ENCODE data around the gene PRR20A.
"Not testable (repeated sequence)": the region's sequence is repeated elsewhere in the genome, so short reads cannot be mapped to it uniquely, and the experiment has no call there.

PRR20A gene

DNA sequence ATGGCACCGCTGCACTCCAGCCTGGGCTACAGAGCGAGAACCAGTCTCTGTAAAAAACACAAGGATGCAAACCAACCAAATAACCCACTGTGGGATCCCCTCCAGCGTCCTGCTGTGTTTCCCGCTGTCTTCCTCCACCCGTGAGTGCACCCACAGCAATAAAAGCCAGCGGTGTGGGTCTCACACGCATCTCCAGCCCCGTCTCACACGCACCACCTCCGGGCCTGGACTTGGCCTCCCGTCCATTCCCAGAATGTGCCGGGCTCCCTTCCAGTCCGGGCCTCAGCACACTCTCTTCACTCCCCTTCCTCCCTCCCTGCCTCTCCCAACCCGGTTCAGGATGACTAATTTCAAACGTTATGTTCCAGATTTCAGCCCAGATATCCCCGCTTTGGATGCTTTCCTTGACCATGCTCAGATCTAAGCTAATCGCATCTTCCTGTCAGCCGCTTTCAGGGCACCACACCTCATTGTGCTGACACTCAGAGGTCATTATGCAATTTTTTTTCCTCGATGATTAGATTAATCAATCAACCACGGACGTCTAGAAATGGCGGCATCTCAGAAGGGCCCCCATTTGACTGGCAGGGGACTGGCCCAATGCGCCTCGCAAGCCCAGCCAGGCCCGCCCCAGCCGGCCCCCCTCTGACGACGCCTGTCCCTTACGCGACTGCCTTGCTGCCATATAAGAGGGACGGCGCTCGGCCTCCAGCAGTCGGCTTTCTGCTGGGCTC, at the start of gene PRR20A:
Gene PRR20A, plus strand, starts transcription at position 684 of the 734 bp plus-strand sequence. CDS start 387 bp downstream, outside the sequence.
- DNase-seq, H3K27me3 Mint-ChIP-seq, H3K4me3 Mint-ChIP-seq, H3K36me3 Mint-ChIP-seq, H3K4me1 Mint-ChIP-seq, CTCF ChIA-PET, H3K9me3 Mint-ChIP-seq, H3K27ac Mint-ChIP-seq: not testable (repeated sequence)

GRCh38 chr13:57114945-57115344, 25.8 kb upstream of the PRR20A start:
- CTCF ChIA-PET, result no interaction called here
- H3K4me3 Mint-ChIP-seq, result no peak overlapping the region
- H3K4me1 Mint-ChIP-seq, result no peaks in the 10 kb centered on the region
- H3K36me3 Mint-ChIP-seq, result no peaks in the 10 kb centered on the region
- H3K9me3 Mint-ChIP-seq, result peaks cover 20% of the 10 kb centered on the region
- DNase-seq, result no peak
- H3K27ac Mint-ChIP-seq, result no peak overlapping the region
- no peaks in the 10 kb centered on the region for H3K27me3 Mint-ChIP-seq

DNA sequence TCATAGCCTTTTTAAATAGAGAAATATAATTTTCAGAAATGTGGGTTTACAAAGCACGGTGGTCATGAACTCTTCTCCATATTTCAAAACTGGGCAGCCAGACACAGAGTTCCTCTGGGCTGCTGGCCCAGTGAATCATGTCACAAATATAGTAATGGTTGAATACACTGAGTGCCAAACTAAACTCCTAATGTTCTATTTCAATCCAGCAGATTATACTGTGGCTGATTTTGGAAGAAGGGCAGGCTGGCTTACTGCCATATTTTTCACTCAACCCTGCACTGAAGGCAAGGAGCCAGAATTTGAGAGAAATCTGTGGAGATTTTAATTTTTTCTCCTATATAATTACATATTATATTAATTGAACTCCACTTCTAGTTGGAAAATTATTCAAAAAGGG, 17.0 kb upstream of the PRR20A start:
- CTCF ChIA-PET, result no interaction called here
- H3K4me3 Mint-ChIP-seq, result no peak overlapping the region
- no peaks in the 10 kb centered on the region for H3K27me3 Mint-ChIP-seq
- no peaks in the 10 kb centered on the region for H3K4me1 Mint-ChIP-seq
- no peaks in the 10 kb centered on the region for H3K36me3 Mint-ChIP-seq
- peaks cover 2% of the 10 kb centered on the region for H3K9me3 Mint-ChIP-seq
- no peak for DNase-seq
- no peak overlapping the region for H3K27ac Mint-ChIP-seq

DNA sequence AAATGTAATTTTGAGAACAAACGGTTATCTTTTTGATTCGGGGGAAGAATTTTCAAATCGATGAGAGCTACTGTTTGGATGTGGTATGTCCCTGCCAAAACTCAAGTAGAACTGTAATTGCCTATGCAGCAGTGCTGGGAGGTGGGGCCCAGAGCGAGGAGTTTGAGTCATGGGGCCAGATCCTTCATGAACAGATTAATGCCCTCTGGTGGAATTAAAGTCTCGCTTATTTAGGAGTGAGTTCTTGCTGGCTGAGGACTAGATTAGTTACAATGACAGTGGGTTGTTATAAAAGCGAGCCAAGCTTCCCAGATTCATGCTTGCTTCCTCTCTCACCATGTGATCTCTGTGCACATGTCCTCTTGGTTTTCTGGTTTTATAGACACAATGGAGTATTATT, 11.8 kb upstream of the PRR20A start:
- no peaks in the 10 kb centered on the region for H3K27me3 Mint-ChIP-seq
- DNase-seq, result no peak
- H3K4me1 Mint-ChIP-seq, result no peaks in the 10 kb centered on the region
- no peak overlapping the region for H3K4me3 Mint-ChIP-seq
- H3K9me3 Mint-ChIP-seq, result peaks cover 5% of the 10 kb centered on the region
- H3K27ac Mint-ChIP-seq, result no peak overlapping the region
- CTCF ChIA-PET, result no interaction called here
- no peaks in the 10 kb centered on the region for H3K36me3 Mint-ChIP-seq

DNA sequence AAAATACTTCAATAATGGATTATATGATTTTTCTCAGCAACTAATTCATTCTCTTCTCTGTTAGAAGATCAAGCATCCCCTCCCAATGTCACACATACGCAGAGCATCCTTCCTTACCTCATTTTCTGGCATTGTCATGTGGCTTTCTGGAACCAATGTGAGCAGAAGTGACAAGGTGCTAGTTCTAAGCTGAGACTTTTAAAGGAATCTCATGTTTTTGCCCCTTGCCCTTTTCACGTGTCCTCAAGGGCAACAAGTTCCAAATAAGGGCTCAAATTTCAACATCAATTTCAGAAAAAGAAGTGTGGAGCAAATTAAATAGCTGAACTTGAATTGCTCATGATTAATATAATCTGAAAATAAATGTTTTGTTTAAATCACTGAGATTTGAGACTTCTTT, 4.6 kb upstream of the PRR20A start:
- CTCF ChIA-PET, result no interaction called here
- no peak overlapping the region for H3K4me3 Mint-ChIP-seq
- no peaks in the 10 kb centered on the region for H3K4me1 Mint-ChIP-seq
- no peak for DNase-seq
- no peaks in the 10 kb centered on the region for H3K36me3 Mint-ChIP-seq
- no peaks in the 10 kb centered on the region for H3K27me3 Mint-ChIP-seq
- H3K27ac Mint-ChIP-seq, result no peak overlapping the region
- H3K9me3 Mint-ChIP-seq, result peaks cover 5% of the 10 kb centered on the region

DNA sequence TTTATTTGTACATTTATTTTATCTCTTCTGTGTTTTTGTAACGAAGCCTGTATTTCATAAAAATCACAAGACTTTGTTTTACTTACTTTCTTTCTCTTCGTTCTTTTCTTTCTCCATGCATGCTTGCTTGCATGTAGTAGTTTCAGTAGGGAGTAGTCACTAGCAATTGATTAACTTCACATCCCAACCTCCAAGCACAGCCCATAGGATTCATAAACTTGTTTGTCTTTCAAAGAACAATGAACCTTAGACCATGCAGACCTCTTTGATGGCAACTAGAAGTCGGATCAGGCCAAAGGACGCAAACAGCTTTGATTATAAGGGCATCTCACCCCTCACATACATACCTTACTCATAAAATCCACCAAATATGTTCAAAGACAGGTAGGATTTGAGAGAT, 3.1 kb upstream of the PRR20A start:
- no peak overlapping the region for H3K27ac Mint-ChIP-seq
- no peaks in the 10 kb centered on the region for H3K36me3 Mint-ChIP-seq

GRCh38 chr13:57138988-57139387, 1.7 kb upstream of the PRR20A start:
- H3K9me3 Mint-ChIP-seq, result peaks cover 4% of the 10 kb centered on the region

More for the DNA sequence above, 3.1 kb upstream of the PRR20A start:
- Mint-ChIP-seq H3K4me1 (no peaks in the 10 kb centered on the region), H3K27me3 (no peaks in the 10 kb centered on the region), H3K4me3 (no peak overlapping the region), H3K9me3 (peaks cover 5% of the 10 kb centered on the region)
- CTCF ChIA-PET, result no interaction called here
- no peak for DNase-seq

DNA sequence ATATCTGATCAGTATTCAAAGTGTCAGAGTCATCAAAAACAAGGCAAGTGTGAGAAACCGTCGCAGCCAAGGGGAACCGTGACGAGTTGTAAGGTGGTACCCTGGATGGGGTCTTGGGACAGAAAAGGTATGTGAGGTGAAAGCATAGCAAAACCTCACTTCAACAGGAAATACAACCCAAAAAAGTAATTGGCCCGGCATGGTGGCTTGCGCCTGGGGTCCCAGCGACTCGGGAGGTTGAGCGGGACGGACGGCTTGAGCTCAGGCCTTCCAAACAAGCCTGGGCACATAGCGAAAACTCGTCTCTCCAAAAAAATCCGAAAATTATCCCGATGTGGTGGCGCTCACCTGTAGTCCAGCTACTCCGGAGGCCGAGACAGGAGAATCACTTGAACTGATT, 937 bp upstream of the PRR20A start:
- H3K4me1 Mint-ChIP-seq, H3K9me3 Mint-ChIP-seq, H3K36me3 Mint-ChIP-seq, DNase-seq, CTCF ChIA-PET, H3K27me3 Mint-ChIP-seq, H3K27ac Mint-ChIP-seq, H3K4me3 Mint-ChIP-seq: not testable (repeated sequence)

More at GRCh38 chr13:57138988-57139387, 1.7 kb upstream of the PRR20A start:
- H3K4me3 Mint-ChIP-seq, result no peak overlapping the region
- no peak for DNase-seq
- no peak overlapping the region for H3K27ac Mint-ChIP-seq
- CTCF ChIA-PET, result no interaction called here
- no peaks in the 10 kb centered on the region for H3K4me1 Mint-ChIP-seq
- no peaks in the 10 kb centered on the region for H3K27me3 Mint-ChIP-seq
- no peaks in the 10 kb centered on the region for H3K36me3 Mint-ChIP-seq

DNA sequence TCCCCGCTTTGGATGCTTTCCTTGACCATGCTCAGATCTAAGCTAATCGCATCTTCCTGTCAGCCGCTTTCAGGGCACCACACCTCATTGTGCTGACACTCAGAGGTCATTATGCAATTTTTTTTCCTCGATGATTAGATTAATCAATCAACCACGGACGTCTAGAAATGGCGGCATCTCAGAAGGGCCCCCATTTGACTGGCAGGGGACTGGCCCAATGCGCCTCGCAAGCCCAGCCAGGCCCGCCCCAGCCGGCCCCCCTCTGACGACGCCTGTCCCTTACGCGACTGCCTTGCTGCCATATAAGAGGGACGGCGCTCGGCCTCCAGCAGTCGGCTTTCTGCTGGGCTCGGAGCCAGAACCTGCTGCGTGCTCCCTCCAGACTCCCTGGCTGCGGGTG, 6.5 kb downstream of the PRR20A start, which contains the start of gene PRR20B:
Gene PRR20B, plus strand, starts transcription at position 301 of the 400 bp plus-strand sequence. CDS start 387 bp downstream, outside the sequence.
- CTCF ChIA-PET, H3K36me3 Mint-ChIP-seq, H3K27me3 Mint-ChIP-seq, DNase-seq, H3K9me3 Mint-ChIP-seq, H3K4me1 Mint-ChIP-seq, H3K27ac Mint-ChIP-seq, H3K4me3 Mint-ChIP-seq: not testable (repeated sequence)

DNA sequence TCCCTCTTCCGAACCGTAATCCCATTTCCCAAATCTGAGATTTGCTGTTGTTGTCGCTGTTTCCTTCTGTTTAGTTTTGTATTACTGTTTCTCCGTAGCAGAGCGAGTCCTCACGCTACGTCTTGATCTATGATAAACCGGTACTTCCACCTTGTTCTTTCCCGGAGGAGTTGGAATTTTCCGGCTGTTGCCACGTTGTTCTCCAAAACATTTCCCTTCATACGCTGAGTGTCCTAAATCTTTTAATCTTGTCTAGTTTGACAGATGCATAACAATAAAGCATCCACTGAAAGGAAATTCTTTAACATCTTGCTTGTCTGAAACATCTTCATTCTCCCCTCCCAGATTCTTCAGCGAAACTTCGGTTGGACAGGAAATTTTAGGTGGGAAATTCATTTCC, 7.4 kb downstream of the PRR20A start:
- H3K27me3 Mint-ChIP-seq, H3K4me1 Mint-ChIP-seq, DNase-seq, CTCF ChIA-PET, H3K4me3 Mint-ChIP-seq, H3K27ac Mint-ChIP-seq, H3K36me3 Mint-ChIP-seq, H3K9me3 Mint-ChIP-seq: not testable (repeated sequence)

DNA sequence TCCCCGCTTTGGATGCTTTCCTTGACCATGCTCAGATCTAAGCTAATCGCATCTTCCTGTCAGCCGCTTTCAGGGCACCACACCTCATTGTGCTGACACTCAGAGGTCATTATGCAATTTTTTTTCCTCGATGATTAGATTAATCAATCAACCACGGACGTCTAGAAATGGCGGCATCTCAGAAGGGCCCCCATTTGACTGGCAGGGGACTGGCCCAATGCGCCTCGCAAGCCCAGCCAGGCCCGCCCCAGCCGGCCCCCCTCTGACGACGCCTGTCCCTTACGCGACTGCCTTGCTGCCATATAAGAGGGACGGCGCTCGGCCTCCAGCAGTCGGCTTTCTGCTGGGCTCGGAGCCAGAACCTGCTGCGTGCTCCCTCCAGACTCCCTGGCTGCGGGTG, 13.0 kb downstream of the PRR20A start, which contains the start of gene PRR20C:
Gene PRR20C, plus strand, starts transcription at position 301 of the 400 bp plus-strand sequence. CDS start 387 bp downstream, outside the sequence.
- CTCF ChIA-PET, H3K4me3 Mint-ChIP-seq, H3K27ac Mint-ChIP-seq, DNase-seq, H3K9me3 Mint-ChIP-seq, H3K27me3 Mint-ChIP-seq, H3K36me3 Mint-ChIP-seq, H3K4me1 Mint-ChIP-seq: not testable (repeated sequence)

- CTCF ChIA-PET, H3K9me3 Mint-ChIP-seq, H3K4me1 Mint-ChIP-seq, H3K27me3 Mint-ChIP-seq, H3K4me3 Mint-ChIP-seq, H3K27ac Mint-ChIP-seq, DNase-seq, H3K36me3 Mint-ChIP-seq: not testable (repeated sequence)
Measured at GRCh38 chr13:57160332-57160731, 19.6 kb downstream of the PRR20A start, which contains the start of gene PRR20D. Gene PRR20D, plus strand, starts transcription at chr13:57160632. Its CDS starts 387 bp downstream, at chr13:57161019.

GRCh38 chr13:57166897-57167296, 26.2 kb downstream of the PRR20A start, which contains the start of gene PRR20E:
Gene PRR20E, plus strand, starts transcription at chr13:57167197. Its CDS starts 387 bp downstream, at chr13:57167584.
- H3K4me1 Mint-ChIP-seq, CTCF ChIA-PET, H3K36me3 Mint-ChIP-seq, H3K9me3 Mint-ChIP-seq, H3K4me3 Mint-ChIP-seq, DNase-seq, H3K27me3 Mint-ChIP-seq, H3K27ac Mint-ChIP-seq: not testable (repeated sequence)

DNA sequence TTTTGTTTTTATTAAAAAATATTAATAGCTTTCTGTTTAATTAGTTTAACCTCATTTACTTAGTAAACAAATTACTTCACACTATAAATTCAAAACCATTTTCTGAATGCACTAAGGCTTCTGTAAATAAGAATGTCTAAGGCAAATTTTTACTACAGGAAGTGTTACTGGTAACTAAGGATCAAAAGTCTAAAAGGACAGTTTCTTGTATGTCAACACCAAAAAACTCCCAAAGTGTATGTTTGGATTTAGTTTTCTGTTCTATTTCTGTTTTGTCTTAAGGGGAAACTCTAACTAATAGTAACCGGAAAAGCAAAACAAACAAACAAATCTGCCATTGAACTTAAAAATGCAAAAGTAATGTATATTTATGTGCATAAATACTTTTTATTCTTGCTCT, 50.9 kb downstream of the PRR20A start:
- no peaks in the 10 kb centered on the region for H3K4me1 Mint-ChIP-seq
- CTCF ChIA-PET, result no interaction called here
- DNase-seq, result no peak
- H3K27ac Mint-ChIP-seq, result no peak overlapping the region
- no peaks in the 10 kb centered on the region for H3K27me3 Mint-ChIP-seq
- no peaks in the 10 kb centered on the region for H3K9me3 Mint-ChIP-seq
- no peak overlapping the region for H3K4me3 Mint-ChIP-seq
- H3K36me3 Mint-ChIP-seq, result no peaks in the 10 kb centered on the region

Measured in activated naive CD4-positive, alpha-beta T cell treated with anti-CD3 and anti-CD28 coated beads, Interleukin-2, amount 10 ng/mL, durations not matched to agents 7 days and 5 days (primary cell).